Spleen (tissue), 7 donors: Measurements from ENCODE around the gene SLC28A2.
A peak's percentile ranks its signal among the peaks of the same experiment; 100 is the strongest.

ENCODE experiments used
- POLR2A ChIP-seq, 3 donors: fragments of 450-650 bp; IDR thresholded peaks; one replicate each; pipeline ENCODE4 v1.5.1; 2017; ENCODE audit warnings: antibody characterized with exemption in 3 of 3, mild to moderate bottlenecking in 1 of 3
- POLR2AphosphoS5 ChIP-seq, 3 donors: sonication (generic); formaldehyde crosslinking; IDR thresholded peaks; one replicate each; pipeline ENCODE4 v1.5.1; 2017; ENCODE audit warnings: antibody characterized with exemption in 3 of 3
- TF ChIP-seq, protein P1 (sequence below), 11 experiments: fragments of 200-600 bp in 7 of 11; fragments of 450-650 bp in 4 of 11; sonication (generic) in 4 of 11; IDR thresholded peaks in 8 of 11; conservative IDR thresholded peaks in 3 of 11; 1 replicate in 7 of 11; 2 replicates in 4 of 11; pipeline versions ENCODE4 v1.4.0 to v1.8.0; 2016 to 2021; ENCODE audit warnings: antibody characterized with exemption in 11 of 11, inconsistent platforms in 4 of 11, mild to moderate bottlenecking in 1 of 11
- donor health status: DM: no; HTN: no; CAD: no; lungs with moderate emphysema.
- donor health status: DM: no; HTN: no; CAD: no.
- donor health status: DM: no; HTN: no; CAD: no.

DNA sequence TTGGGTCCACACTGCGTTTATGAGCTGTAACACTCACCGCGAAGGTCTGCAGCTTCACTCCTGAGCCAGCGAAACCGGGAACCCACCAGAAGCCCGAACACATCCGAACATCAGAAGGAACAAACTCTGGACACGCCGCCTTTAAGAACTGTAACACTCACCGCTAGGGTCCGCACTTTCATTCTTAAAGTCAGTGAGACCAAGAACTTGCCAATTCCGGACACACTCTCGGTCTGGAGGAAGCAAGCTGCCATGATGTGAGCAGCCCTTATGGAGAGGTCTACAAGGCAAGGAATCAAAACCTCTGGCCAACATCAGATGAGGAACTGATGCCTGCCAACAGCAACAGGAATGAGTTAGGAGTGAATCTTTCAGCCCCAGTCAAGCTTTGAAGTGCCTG is 62.9 kb downstream of the SLC28A2 start:
- TF ChIP-seq, protein P1, sequence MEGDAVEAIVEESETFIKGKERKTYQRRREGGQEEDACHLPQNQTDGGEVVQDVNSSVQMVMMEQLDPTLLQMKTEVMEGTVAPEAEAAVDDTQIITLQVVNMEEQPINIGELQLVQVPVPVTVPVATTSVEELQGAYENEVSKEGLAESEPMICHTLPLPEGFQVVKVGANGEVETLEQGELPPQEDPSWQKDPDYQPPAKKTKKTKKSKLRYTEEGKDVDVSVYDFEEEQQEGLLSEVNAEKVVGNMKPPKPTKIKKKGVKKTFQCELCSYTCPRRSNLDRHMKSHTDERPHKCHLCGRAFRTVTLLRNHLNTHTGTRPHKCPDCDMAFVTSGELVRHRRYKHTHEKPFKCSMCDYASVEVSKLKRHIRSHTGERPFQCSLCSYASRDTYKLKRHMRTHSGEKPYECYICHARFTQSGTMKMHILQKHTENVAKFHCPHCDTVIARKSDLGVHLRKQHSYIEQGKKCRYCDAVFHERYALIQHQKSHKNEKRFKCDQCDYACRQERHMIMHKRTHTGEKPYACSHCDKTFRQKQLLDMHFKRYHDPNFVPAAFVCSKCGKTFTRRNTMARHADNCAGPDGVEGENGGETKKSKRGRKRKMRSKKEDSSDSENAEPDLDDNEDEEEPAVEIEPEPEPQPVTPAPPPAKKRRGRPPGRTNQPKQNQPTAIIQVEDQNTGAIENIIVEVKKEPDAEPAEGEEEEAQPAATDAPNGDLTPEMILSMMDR (IDR thresholded peaks at IDR 0.05 in 8 of 11, conservative IDR thresholded peaks at IDR 0.05 in 3 of 11) = peak in 2 of 11 experiments; percentile 6 to 13
- TF ChIP-seq POLR2AphosphoS5 (IDR thresholded peaks at IDR 0.05) (no peak), POLR2A (IDR thresholded peaks at IDR 0.05) (no peak)
